Activated T-cell treated with anti-CD3 and anti-CD28 coated beads for 24 hours (primary cell): Measurements from ENCODE around the gene RPGRIP1L.

Experiments
- DNase-seq: peaks from one replicate; pipeline ENCODE4 v3.0.0-alpha.2; 2020; ENCODE audit warnings: low read depth

The RPGRIP1L gene

DNA sequence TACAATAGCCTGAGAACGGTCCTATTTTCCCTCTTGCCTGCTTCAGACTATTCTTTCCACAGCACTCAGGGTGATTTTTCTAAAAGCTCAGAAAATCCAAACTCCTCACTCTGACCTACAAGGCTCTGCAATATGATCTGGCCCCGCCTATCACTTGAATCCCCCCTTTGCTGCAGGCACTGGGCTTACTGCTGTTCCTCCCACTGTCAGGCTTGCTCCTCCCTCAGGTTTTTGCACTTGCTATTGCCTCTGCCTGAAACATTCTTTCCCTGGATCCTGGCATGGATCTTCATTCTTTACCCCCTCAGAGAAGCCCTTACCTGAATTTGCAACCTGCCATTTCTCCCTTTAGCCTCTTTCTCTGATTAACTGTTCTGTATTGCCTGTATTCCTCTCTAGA lies 52.3 kb downstream of the RPGRIP1L start:
- no peak for DNase-seq

DNA sequence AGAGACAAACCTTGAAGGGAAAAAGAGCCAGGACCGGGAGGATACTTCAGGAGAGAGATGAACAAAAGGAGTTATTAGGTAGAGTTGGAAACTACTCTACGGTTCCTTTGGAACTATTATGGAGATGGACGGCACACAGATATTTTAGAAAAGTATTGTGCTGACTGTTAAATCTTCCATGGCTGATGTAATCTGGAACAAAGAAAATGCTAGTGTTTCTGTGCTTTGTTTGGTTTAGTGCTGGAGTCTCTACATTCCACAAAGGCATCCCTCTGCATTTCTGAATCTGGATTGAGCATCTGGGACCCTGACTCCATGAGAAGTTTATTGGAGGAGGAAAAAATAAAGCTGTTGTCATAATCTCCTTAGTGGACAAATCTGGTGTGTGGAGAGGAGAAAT lies 57.2 kb downstream of the RPGRIP1L start:
- DNase-seq: no peak

DNA sequence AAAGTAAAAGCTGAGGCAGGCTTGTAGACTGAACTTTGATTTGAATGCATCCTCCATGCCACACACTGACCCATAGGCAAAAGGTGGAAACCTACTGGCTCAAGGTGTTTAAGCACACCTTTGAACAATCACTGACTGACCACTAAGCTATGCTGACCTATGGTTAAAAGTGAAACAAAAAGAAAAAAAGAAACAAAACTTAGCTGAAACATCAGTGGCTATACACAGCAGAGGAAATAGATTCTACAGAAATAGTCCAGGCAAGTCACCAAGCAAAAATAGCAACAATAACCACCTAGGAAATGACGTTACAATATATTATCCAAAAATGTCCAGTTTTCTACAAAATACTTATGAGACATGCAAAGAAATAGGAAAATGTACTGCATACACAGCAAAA lies 60.2 kb downstream of the RPGRIP1L start:
- no peak for DNase-seq

DNA sequence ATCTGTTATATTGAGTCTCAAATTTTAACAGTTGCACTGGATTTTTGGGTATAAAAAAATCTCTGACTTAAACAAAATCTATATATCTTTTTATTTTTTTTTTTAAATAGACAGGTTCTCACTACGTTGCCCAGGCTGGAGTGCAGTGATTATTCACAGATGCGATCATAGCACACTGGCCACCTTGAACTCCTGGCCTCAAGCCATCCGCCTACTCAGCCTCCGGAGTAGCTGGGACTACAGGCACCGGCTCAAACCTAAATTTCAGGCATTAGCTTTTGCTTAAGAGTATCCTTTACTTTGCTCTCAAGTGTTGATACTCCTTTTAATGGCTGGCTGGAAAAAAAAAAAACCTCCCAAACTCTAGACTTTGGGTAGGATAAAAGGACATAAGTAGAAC lies 61.6 kb downstream of the RPGRIP1L start:
- DNase-seq: no peak

DNA sequence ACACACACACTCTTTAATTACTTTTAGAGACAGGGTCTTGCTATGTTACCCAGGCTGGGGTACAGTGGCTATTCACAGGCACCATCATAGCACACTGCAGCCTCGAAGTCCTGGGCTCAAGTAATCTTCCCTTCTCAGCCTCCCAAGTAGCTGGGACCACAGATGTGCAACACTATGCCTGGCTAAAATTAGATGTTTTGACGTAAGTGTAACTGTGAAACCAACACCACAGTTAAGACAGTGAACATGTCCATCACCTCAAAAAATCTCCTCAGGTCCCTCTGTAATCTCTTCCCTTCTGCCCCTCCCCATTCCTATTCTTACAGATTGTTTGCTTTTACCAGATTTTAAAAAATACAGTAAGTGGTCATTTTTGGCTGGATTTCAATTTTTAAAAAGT lies 66.7 kb downstream of the RPGRIP1L start:
- no peak for DNase-seq

DNA sequence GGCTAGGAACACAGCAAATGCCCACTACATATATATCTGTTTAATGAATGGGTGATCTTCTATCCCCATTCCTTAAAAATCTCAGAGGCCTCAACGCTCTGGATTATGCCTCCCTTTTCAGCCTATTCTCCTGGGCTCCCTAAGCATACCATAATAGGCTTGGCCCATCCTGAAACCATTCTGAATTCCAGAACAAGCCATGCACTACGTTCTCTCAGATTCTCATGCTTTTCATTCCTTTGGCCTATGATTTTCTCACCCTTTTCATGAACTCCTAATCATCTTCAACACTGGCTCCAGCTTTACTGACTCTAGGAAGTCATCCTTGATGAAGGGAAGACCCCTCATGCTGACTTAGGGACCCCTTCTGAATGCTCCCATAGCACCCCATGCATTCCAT lies 71.1 kb downstream of the RPGRIP1L start:
- no peak for DNase-seq

DNA sequence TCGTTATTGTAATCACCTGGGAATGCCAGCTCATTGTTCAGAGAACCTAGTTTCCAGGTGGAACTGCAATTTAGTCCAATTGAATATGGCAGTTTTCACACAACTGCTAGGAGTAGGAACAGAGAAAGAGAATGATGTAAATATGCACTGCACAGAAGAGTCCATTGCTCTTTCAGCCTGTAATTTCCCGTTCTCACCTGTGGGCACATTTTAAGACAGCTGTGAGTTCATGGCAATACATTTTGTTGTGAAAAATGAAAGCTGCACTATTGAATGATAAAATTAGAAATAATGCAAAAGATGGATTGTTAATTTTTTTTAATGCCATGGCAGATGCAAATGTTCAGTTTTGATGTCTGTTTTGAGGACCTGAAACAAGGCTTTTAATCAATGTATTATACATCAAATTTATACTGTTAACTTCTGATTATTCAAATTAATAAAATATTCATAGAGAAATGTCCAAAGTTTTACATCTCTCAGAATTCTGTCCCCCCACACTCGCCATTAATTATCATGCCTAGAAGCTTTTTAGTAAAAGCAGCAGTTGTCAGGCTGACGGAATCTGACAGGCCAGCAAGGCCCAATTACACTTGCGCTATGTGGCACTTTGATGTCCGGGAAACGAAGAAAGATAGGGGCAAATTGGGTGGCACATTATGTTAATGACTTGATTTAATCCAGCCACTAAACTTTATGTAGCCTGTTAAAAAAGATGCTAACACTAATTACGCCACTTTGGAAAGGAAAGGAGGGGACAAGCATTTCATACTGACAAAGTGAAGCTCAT lies 72.2 kb downstream of the RPGRIP1L start:
- DNase-seq: no peak

DNA sequence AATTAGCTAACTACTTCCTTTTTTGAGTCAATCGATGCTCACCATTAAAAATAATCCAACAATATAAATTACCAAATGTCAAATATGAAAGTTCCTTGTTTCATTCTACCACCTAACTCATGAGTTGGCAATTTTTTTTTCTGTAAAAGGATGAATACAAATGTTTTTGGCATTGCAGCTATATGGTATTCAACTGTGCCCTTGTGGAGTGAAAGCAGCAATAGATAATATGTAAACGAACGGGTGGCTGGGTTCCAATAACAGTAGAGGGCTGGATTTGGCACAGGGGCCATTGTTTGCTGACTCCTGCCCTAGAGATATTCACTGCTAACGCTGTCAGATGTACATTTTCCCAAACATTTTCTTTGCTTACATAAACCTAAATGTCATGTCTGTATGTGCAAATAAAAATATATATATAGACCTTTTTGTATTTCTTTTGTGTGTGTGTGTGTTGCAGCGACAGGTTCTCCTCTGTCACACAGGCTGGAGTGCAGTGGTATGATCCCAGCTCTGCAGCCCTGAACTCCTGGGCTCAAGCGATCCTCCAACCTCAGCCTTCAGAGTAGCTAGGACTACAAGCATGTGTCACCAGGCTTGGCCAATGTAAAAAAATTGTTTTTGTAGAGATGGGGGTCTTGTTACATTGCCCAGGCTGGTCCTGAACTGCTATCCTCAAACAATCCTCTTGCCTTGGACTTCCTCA lies 73.9 kb downstream of the RPGRIP1L start:
- no peak for DNase-seq

DNA sequence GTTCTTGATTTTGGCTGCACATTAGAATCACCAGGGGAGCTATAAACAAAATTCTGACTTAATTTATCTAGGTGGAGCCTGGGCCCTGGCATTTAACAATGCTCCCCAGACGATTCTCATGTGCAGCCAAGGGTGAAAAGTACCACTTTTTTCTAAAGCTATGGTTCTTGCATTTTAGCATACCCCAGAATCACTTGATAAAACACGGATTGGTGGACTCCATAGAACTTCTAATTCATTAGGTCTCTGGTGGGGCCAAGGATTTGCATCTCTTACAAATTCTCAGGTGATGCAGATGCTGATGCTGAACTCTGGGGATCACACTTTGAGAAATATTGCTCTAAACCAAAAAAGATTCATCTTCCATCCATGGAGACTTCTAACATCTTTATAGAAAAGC lies 74.5 kb downstream of the RPGRIP1L start:
- no peak for DNase-seq

DNA sequence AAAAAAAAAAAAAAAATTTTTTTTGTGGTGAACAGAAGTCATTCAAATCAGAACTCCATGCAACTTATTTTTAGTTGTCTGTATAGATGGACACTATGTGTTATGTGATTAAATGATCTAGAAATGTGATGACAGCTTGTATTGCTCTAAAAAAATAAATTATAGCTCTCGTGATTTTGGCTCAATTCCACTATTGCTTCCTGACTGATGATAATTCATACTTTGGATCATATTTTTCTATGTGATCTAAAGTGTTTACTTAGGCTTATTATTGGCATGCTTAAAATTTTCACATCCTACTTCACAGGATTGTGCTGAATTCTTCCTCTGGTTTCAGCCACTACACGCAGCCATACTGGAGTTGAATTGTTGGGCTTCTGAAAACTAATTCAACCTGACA lies 76.8 kb downstream of the RPGRIP1L start:
- no peak for DNase-seq

DNA sequence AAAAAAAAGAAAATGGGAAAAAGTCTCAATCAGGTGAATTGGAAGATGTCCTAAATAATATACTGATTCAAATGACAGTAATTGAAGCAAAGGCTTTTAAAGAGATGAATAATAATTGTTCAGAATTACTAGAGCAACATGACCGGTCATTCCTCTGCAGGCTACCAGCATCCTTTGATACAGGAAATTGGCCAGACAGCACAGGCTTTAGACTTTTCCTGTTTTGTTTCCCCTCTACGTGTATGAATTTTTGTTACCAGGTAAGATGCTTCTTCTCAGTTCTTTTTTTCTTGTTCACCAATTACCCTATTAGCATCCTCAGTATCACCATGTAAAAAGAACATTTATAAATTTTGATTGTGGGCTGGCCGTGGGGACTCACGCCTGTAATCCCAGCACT lies 77.5 kb downstream of the RPGRIP1L start:
- DNase-seq: no peak

DNA sequence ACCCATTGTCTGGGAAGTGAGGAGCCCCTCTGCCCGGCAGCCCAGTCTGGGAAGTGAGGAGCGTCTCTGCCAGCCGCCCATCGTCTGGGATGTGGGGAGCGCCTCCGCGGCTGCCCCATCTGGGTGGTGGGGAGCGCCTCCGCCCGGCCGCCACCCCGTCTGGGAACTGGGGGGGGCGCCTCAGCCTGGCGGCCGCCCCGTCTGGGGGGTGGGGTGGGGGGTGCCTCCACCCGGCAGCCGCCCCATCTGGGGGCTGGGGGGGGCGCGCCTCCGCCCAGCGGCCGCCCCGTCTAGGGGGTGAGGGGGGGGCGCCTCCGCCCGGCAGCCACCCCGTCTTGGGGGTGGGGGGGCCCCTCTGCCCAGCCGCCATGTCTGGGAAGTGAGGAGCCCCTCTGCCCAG lies 78.4 kb downstream of the RPGRIP1L start:
- no peak for DNase-seq

DNA sequence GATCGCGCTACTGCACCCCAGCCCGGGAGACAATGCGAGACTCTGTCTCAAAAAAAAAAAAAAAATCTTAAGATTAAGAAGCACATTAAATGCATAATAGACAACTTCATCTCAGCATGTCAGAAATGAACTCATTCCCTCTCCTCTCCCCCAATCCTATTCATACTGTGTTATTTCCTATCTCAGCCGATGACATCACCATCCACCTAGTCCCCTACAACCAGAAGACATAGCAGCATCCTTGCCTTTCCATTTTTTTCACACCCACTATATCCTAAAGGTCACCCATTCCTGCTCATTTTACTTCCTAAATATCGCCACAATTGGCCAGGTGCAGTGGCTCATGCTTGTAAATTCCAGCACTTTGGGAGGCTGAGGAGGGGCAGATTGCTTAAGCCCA lies 81.3 kb downstream of the RPGRIP1L start:
- no peak for DNase-seq

DNA sequence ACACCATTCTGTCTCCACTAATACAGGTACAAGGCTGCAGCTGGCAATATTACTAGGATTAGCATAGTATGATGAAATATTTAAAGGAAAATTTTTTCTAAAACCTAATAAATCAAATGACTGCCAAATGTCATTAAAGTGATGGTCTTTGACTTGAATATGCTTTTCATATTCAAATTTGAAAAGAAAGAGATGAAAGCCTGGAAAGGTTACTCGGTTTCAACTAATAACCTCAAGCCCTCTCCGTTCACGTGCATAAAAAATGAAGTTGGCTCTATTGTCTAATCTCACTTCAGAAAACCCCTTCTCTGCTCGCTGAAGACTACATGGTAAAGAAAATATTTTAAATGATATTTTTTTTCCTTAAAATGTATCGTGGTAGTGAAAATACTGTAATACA lies 83.2 kb downstream of the RPGRIP1L start:
- no peak for DNase-seq

DNA sequence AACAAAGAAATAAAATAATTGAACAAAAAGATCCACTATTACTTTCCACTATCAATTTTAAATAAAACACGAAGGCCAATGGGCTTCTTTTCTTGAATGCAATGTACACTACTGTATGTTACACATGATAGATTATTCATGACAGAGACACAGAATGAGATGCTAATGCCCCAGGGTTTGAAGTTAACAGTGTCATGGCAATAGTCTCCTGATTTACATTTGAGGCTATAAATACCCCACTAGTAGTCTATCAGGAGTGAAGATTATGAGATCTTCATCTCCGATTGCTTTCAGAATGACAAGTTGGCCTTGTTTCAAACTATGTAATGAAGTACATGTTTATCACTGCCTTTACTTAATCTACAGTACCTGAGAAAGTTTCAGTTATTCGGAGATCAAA lies 84.4 kb downstream of the RPGRIP1L start:
- no peak for DNase-seq

DNA sequence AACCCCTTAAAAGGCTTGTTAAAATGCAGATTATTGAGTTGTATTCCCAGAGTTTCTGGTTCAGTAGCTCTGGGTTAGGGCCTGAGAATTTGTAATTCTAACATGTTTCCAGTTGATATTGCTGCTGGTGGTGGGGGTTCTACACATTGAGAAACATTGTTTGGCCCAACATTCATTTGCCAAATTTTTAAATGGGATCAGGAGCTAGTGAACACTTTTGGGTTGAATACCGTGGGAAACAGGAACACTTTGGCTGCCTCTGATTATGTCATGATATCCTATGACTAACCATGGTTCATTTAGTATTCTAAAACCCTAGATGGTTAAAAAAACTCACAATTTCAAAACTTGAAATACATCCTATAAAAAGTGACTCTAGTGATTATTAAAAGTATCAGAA lies 89.3 kb downstream of the RPGRIP1L start:
- DNase-seq: no peak

DNA sequence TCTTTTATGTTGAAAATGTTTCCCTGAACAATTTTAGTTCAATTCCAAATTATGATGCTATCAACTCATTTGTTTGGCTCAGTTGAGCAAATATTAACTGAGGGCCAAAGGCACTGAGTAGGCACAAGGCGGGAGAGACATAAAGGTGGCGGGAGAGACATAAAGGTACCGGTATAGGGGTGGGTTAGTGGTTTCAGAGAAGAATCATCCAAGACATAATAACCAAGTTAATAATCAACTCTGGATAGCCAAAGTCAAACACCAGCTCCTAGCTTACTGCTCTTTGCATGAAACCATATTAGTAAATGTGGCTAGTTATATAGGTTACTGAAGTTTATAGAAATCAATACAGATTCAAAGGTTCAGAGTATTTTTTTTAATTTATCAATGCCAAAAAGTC lies 91.7 kb downstream of the RPGRIP1L start:
- no peak for DNase-seq

DNA sequence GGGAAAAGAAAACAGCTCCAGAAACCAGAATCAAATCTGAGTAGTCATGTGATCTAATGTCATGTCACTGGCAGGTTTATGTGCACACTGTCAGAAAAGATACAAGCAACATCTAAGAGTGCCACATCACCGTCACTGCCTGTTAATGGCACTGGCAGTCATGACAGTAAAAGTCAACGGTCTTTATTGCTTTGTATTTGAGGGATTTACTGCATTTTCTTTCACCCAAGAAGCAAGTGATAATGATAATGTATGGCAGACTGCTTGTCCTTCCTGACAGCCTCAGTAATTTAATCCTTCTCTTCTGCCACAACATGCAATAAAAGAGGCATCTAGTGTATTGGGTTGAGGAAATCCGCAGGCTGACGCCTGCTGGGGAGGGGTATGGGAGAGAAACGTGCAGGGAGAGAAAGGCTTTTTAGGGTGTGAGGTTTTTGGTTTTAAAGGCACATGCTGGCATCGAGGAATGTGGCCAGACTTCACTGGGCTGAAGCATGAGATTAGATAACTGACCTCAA lies 92.4 kb downstream of the RPGRIP1L start:
- DNase-seq: no peak

DNA sequence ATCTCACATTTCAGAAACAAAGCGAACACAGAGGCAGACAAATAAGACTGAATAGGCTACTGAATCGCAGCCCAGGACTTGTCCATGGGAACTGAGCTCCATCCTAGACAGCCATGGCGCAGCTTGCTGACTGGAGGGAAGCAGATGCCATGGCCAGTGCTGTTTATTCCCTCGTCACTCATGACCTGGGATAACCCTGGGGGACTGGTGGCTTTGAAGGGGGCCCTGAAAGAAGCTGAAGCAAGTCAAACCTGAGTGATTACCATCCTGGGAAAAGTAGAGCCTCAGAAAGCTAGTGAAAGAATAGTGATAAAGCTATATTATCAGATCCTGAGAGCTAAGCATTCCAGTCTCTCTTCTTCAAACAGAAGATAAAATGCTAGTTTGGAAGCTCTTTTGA lies 94.1 kb downstream of the RPGRIP1L start:
- DNase-seq: no peak

DNA sequence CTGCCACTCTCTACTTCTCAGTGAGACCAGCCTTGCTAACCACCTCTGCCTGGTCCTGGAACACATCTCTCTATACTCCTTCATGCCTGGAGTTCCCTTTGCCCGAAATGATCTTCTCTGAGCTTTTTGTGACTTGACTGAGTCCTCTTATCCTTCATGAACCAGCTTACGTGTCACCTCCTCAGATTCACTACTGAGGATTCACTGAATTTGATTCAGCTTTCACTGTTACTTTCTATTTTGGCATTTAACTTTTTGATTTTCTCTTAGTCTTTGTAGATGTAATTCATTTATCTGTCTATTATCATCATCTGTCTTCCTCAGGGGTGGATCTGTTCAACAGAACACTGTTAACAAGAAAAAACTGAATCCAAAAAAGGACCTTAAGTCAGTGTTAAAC lies 95.6 kb downstream of the RPGRIP1L start:
- DNase-seq: no peak

DNA sequence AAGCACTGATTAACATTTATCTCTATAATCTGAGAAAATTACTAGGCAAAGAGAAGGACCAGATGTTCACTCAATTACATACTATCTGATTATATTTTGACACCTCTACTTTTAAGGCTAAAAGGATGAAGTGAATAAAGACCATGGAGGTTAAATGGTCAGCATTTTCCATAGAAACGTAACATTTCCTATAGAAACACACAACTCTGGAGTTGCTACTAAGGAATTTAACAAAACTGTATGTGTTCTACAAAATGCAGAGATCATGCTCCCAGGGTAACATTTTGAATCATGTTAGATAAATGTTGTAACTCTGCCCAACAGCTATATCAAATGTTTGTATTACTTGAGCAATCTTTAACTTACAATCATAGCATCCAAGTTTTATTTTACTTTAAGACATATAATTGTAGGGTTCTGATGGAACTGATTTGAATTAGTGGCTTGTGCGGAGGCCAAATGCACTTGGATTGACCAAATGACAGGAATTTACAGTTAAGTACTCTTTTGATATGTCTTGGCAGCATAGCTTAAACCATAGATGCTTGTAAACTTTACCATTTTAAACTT lies 97.7 kb downstream of the RPGRIP1L start:
- DNase-seq: no peak

DNA sequence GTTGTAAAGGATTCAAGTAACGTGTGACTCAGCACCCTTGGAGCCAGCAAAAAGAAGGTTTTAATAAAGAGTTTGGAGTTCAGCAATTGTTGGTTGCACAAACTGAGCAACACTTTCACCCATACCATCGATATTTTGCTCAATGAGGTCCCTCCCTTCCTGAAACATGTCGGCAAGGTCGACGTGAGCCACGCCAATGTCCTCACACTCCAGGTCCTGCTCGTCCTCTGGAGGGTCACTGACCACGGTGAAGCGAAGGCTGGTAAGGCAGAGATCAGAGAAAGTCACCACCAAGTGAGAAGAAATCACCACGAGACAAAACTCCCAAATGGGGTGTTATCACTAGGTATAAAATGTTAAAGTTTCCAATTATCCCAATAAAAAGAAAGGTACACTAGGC lies 98.3 kb downstream of the RPGRIP1L start:
- DNase-seq: no peak

DNA sequence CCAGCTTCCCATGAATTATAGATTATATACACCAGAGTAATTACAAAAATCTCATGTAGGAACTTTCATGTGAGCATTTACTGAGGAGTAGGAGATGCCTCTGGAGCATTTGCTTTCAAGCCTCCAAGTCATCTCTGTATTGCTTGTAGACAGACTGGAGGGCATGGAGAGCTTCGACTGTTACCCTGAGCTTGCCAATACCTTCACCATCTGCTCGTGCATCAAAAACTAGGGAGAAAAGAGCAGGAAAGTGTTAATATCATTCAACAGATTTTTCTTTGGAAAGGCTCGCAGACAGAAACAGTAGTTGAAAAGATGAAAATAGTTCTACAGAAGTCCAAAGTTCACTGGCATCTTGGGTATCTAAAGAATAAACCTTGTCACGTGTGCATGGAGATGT lies 101.7 kb downstream of the RPGRIP1L start:
- no peak for DNase-seq
